Measurements from ENCODE around the gene RING1. TPM values are rescaled to one million over a fixed set of nuclear protein-coding genes. Genes with fewer than 3 reads are reported as not detected.

RING1 gene
- total RNA-seq, 1 experiment from 2014 or later, result 45.9 TPM

- H3K27me3 ChIP-seq (ENCODE audit: insufficient read depth, low read length), result no peaks in the 10 kb centered on the region; the same call in 1 of the 2 replicates
- no peak overlapping the region for H3K9ac ChIP-seq (ENCODE audit: low read length)
- POLR2A ChIA-PET, result no interaction called here
- intact Hi-C loops (cut with micrococcal nuclease), result no loop called here
- DNase-seq (ENCODE audit: low read depth, low spot score) (no peak), ATAC-seq (no peak)
- RAD21 ChIA-PET (ENCODE audit: low non-redundant PET in 1 of 2, low total read pairs in 2 of 2, uncharacterized antibody in 2 of 2, unreplicated experiment in 2 of 2), result no interaction called here
- H3K9me2 ChIP-seq (ENCODE audit: insufficient read depth), result no peaks in the 10 kb centered on the region
- no peak overlapping the region for H3K4me2 ChIP-seq (ENCODE audit: low read length)
- CTCF ChIA-PET, result no interaction called here
- no peaks in the 10 kb centered on the region for H3K36me3 ChIP-seq (ENCODE audit: control insufficient read depth in 1 of 2, insufficient read depth in 2 of 2, low read length in 2 of 2)
- H3K9me3 ChIP-seq (ENCODE audit: control insufficient read depth in 1 of 2, insufficient read depth in 1 of 2, low read depth in 1 of 2, low read length in 2 of 2), result no peaks in the 10 kb centered on the region
- no peaks in the 10 kb centered on the region for H4K20me1 ChIP-seq (ENCODE audit: insufficient read depth)
- no peaks in the 10 kb centered on the region for H3K79me2 ChIP-seq (ENCODE audit: insufficient read depth, low read length)
- no peak overlapping the region for H3K4me3 ChIP-seq (replicated peaks in 1 of 2; ENCODE audit: low read depth in 1 of 2, low read length in 2 of 2)
- no TSS peak for BruUV-seq (replicated peaks)
- H3K27ac ChIP-seq (ENCODE audit: low read depth, low read length), result no peak overlapping the region
- H3K4me1 ChIP-seq (ENCODE audit: control insufficient read depth in 1 of 2, insufficient read depth in 2 of 2, low read length in 2 of 2), result no peaks in the 10 kb centered on the region
- TF ChIP-seq FOSL1 (IDR thresholded peaks at IDR 0.05; ENCODE audit: low read depth) (no peak), POLR2AphosphoS5 (IDR thresholded peaks at IDR 0.05; ENCODE audit: low read depth, low read length) (no peak), EZH2phosphoT487 (IDR thresholded peaks at IDR 0.05; ENCODE audit: borderline replicate concordance) (no peak), POLR2A (IDR thresholded peaks at IDR 0.05; ENCODE audit: borderline replicate concordance, extremely low read depth, insufficient read depth, insufficient read length) (no peak), RAD21 (IDR thresholded peaks at IDR 0.05; ENCODE audit: low read depth) (no peak), YY1 (IDR thresholded peaks at IDR 0.05; ENCODE audit: extremely low read depth, insufficient replicate concordance, low read depth, low read length) (no peak), SP1 (IDR thresholded peaks at IDR 0.05; ENCODE audit: low read depth) (no peak), SIN3A (IDR thresholded peaks at IDR 0.05; ENCODE audit: low read depth) (no peak), EZH2 (IDR thresholded peaks at IDR 0.05) (no peak), JUND (IDR thresholded peaks at IDR 0.05) (no peak), TCF7L2 (IDR thresholded peaks at IDR 0.05; ENCODE audit: borderline replicate concordance, extremely low read depth, insufficient read depth, insufficient read length) (no peak), ELF1 (IDR thresholded peaks at IDR 0.05; ENCODE audit: borderline replicate concordance, low read depth) (no peak), ZBTB33 (IDR thresholded peaks at IDR 0.05; ENCODE audit: extremely low read depth, insufficient replicate concordance, low read length) (no peak), ZFX (IDR thresholded peaks at IDR 0.05) (no peak), ATF3 (IDR thresholded peaks at IDR 0.05) (no peak)
- no peak overlapping the region for H2AFZ ChIP-seq (ENCODE audit: low read depth, low read length, poor library complexity, severe bottlenecking)
These were observed 28.6 kb downstream of the RING1 start for GRCh38 chr6:33236852-33237251.

Measured in HCT116 (cell line).